HUES64 (cell line): Measurements from ENCODE around the gene STAT5A.

Experiments used
- H3K27ac ChIP-seq: 2 replicates; pipeline ENCODE4 v1.7.0; 2013; ENCODE audit warnings: low read depth, low read length, inconsistent platforms
- H3K27me3 ChIP-seq: 2 replicates; pipeline ENCODE4 v1.6.1; 2013; ENCODE audit warnings: mild to moderate bottlenecking, low read length; ENCODE audit not compliant: insufficient read depth
- H3K36me3 ChIP-seq: 2 replicates; pipeline ENCODE4 v1.6.1; 2013; ENCODE audit warnings: mild to moderate bottlenecking, low read length; ENCODE audit not compliant: insufficient read depth
- H3K4me1 ChIP-seq: 2 replicates; pipeline ENCODE4 v1.6.1; 2013; ENCODE audit warnings: mild to moderate bottlenecking, low read length, moderate library complexity; ENCODE audit not compliant: insufficient read depth
- H3K4me3 ChIP-seq: 2 replicates; pipeline ENCODE4 v1.5.1; 2013; ENCODE audit warnings: mild to moderate bottlenecking, low read length, moderate library complexity
- H3K9ac ChIP-seq: 2 replicates; pipeline ENCODE4 v1.6.1; 2013; ENCODE audit warnings: mild to moderate bottlenecking, low read depth, low read length
- H3K9me3 ChIP-seq: 2 replicates; pipeline ENCODE4 v1.6.1; 2013; ENCODE audit warnings: low read depth, low read length; ENCODE audit not compliant: insufficient read depth
- WGBS: fragments of 150-250, 120-280 bp; methylation state at CpG from one replicate; pipeline ENCODE4 v1.1.7; 2013; ENCODE audit warnings: missing lambda C conversion rate; 5-methylcytosine and 5-hydroxymethylcytosine counted together

The STAT5A gene

GRCh38 chr17:42276609-42277341, 11.5 kb upstream of the STAT5A start:
- Histone ChIP-seq H3K27ac (peak overlapping the region; percentile 64; the same call in 1 of the 2 replicates), H3K4me3 (peak overlapping the region; percentile 61), H3K36me3 (no peaks in the 10 kb centered on the region), H3K4me1 (peaks cover 37% of the 10 kb centered on the region), H3K9me3 (no peaks in the 10 kb centered on the region), H3K9ac (peak overlapping the region; percentile 66), H3K27me3 (no peaks in the 10 kb centered on the region)
- WGBS = 1% methylated on average over 44 of the region's 44 CpGs

- WGBS = 62% methylated on average over 6 of the region's 6 CpGs
- H3K4me1 ChIP-seq = peaks cover 32% of the 10 kb centered on the region
- H3K9me3 ChIP-seq = no peaks in the 10 kb centered on the region
- no peaks in the 10 kb centered on the region for H3K27me3 ChIP-seq
- H3K9ac ChIP-seq = no peak overlapping the region
- H3K36me3 ChIP-seq = no peaks in the 10 kb centered on the region
- H3K27ac ChIP-seq = no peak overlapping the region; the same call in 1 of the 2 replicates
- peak overlapping the region; percentile 61 for H3K4me3 ChIP-seq
Measured at GRCh38 chr17:42277342-42277712, 11.0 kb upstream of the STAT5A start.

- no peak overlapping the region for H3K27ac ChIP-seq
- H3K36me3 ChIP-seq = no peaks in the 10 kb centered on the region
- H3K4me3 ChIP-seq = no peak overlapping the region
- H3K4me1 ChIP-seq = peaks cover 9% of the 10 kb centered on the region
- H3K9ac ChIP-seq = no peak overlapping the region
- H3K9me3 ChIP-seq = no peaks in the 10 kb centered on the region
- H3K27me3 ChIP-seq = no peaks in the 10 kb centered on the region
- WGBS = 93% methylated on average over 4 of the region's 4 CpGs
Measured at GRCh38 chr17:42279776-42280630, 8.3 kb upstream of the STAT5A start.

GRCh38 chr17:42281571-42282096, 6.7 kb upstream of the STAT5A start:
- H3K9me3 ChIP-seq = no peaks in the 10 kb centered on the region
- H3K27ac ChIP-seq = no peak overlapping the region
- H3K36me3 ChIP-seq = no peaks in the 10 kb centered on the region
- no peak overlapping the region; the same call in 1 of the 2 replicates for H3K9ac ChIP-seq
- H3K27me3 ChIP-seq = no peaks in the 10 kb centered on the region
- H3K4me3 ChIP-seq = no peak overlapping the region
- peaks cover 8% of the 10 kb centered on the region for H3K4me1 ChIP-seq
- 92% methylated on average over 7 of the region's 7 CpGs for WGBS

- peaks cover 8% of the 10 kb centered on the region for H3K4me1 ChIP-seq
- no peak overlapping the region for H3K4me3 ChIP-seq
- H3K27ac ChIP-seq = no peak overlapping the region
- no peaks in the 10 kb centered on the region for H3K36me3 ChIP-seq
- H3K9me3 ChIP-seq = no peaks in the 10 kb centered on the region
- peaks cover 7% of the 10 kb centered on the region for H3K27me3 ChIP-seq
- no peak overlapping the region for H3K9ac ChIP-seq
- WGBS = 87% methylated on average over 6 of the region's 6 CpGs
Measured at GRCh38 chr17:42282478-42283080, 5.7 kb upstream of the STAT5A start.

- H3K9me3 ChIP-seq = no peaks in the 10 kb centered on the region
- H3K4me1 ChIP-seq = peaks cover 10% of the 10 kb centered on the region
- H3K36me3 ChIP-seq = no peaks in the 10 kb centered on the region
- no peak overlapping the region for H3K9ac ChIP-seq
- no peak overlapping the region for H3K27ac ChIP-seq
- H3K4me3 ChIP-seq = no peak overlapping the region
- 93% methylated on average over 7 of the region's 7 CpGs for WGBS
- peaks cover 16% of the 10 kb centered on the region for H3K27me3 ChIP-seq
Measured at GRCh38 chr17:42283241-42284023, 4.9 kb upstream of the STAT5A start.

- peaks cover 21% of the 10 kb centered on the region for H3K27me3 ChIP-seq
- H3K4me3 ChIP-seq = no peak overlapping the region
- H3K9ac ChIP-seq = no peak overlapping the region
- H3K9me3 ChIP-seq = no peaks in the 10 kb centered on the region
- no peak overlapping the region for H3K27ac ChIP-seq
- 88% methylated on average over 5 of the region's 5 CpGs for WGBS
- no peaks in the 10 kb centered on the region for H3K36me3 ChIP-seq
- peaks cover 10% of the 10 kb centered on the region for H3K4me1 ChIP-seq
Measured at GRCh38 chr17:42284024-42284369, 4.3 kb upstream of the STAT5A start.

GRCh38 chr17:42284566-42284965, 3.7 kb upstream of the STAT5A start:
- H3K27me3 ChIP-seq = peaks cover 27% of the 10 kb centered on the region
- peaks cover 10% of the 10 kb centered on the region for H3K4me1 ChIP-seq
- H3K27ac ChIP-seq = no peak overlapping the region
- H3K9ac ChIP-seq = no peak overlapping the region
- no peaks in the 10 kb centered on the region for H3K36me3 ChIP-seq
- no peaks in the 10 kb centered on the region for H3K9me3 ChIP-seq
- H3K4me3 ChIP-seq = no peak overlapping the region
- 94% methylated on average over 7 of the region's 7 CpGs for WGBS

- Histone ChIP-seq H3K4me3 (no peak overlapping the region), H3K4me1 (peaks cover 10% of the 10 kb centered on the region), H3K36me3 (no peaks in the 10 kb centered on the region), H3K27me3 (peaks cover 33% of the 10 kb centered on the region), H3K9me3 (no peaks in the 10 kb centered on the region), H3K27ac (no peak overlapping the region), H3K9ac (no peak overlapping the region)
- WGBS = 89% methylated on average over 10 of the region's 11 CpGs
Measured at GRCh38 chr17:42285346-42286050, 2.8 kb upstream of the STAT5A start.
